HG02763 (cell line): ENCODE data around the gene LRWD1.

Source experiments
- ATAC-seq: cut with Tn5 transposase; IDR thresholded peaks from one replicate; pipeline ENCODE4 v1.9.1; 2021; ENCODE audit warnings: mild to moderate bottlenecking, moderate library complexity; ENCODE audit not compliant: unreplicated experiment

The LRWD1 gene

GRCh38 chr7:102464577-102465280 lies at the start of gene LRWD1, which contains the start of gene ALKBH4:
Gene LRWD1, plus strand, starts transcription at chr7:102464984. Its CDS starts 97 bp downstream, at chr7:102465081.
Gene ALKBH4, minus strand, starts transcription at chr7:102464863. Its CDS starts 27 bp downstream, at chr7:102464836.
- peak; percentile 92 for ATAC-seq

GRCh38 chr7:102415685-102416225 lies 49.0 kb upstream of the LRWD1 start:
- no peak for ATAC-seq

DNA sequence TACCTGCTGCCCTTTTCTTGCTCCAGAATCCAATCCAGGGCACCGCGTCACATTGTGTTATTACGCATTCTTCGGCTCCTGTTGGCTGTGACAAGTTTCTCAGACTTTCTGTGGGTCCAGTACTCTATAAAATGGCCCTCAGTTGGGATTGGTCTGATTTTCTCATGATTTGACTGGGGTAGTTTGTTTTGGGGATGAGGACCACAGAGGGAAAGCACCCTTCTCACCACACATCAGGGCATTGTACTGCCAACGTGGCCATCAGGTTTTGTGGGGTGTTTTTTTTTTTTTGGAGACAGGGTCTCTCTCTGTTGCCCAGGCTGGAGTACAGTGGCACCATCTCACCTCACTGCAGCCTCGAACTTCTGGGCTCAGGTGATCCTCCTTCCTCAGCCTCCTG lies 48.4 kb upstream of the LRWD1 start:
- no peak for ATAC-seq

GRCh38 chr7:102417105-102417504 lies 47.7 kb upstream of the LRWD1 start:
- ATAC-seq = no peak

DNA sequence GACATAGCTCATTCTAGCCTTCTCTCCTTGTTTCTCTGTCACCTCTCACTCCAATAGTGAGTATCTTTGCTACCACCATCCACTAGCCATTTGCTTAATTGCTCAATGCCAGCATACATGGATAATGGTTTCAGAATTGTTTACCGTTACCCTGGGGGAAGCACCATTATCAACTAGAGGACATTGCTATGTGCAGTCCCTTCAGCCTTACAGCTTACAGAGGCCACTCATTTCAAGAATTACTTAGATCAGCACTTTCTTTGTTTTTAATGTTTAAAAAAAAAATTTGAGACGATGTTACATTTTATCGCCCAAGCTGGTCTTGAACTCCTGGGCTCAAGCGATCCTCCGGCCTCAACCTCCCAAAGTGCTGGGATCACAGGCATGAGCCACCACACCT lies 46.2 kb upstream of the LRWD1 start:
- ATAC-seq = no peak

GRCh38 chr7:102421706-102422240 lies 43.0 kb upstream of the LRWD1 start:
- no peak for ATAC-seq

- ATAC-seq = no peak
These were observed 40.6 kb upstream of the LRWD1 start for GRCh38 chr7:102424129-102424551.

DNA sequence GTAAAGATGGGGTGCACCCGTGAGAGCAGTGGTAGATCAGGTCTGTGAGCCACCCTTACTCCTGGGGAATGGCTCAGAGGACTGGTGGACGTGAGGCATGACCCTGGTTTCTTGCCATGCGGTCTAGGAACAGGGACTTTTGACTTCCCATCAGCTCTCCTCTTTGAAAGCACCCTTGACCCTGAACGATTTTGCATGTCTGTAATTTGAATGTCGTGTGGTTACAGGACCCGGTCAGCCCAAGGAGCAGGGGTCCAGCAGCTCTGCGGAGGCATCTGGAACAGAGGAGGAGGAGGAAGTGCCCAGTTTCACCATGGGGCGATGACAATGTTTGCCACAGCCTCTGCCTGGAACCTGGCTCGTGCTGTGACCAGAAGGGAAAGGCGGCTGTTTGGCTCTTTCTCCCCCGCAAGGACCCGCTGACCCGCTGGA lies 40.0 kb upstream of the LRWD1 start:
- ATAC-seq = peak; percentile 33

DNA sequence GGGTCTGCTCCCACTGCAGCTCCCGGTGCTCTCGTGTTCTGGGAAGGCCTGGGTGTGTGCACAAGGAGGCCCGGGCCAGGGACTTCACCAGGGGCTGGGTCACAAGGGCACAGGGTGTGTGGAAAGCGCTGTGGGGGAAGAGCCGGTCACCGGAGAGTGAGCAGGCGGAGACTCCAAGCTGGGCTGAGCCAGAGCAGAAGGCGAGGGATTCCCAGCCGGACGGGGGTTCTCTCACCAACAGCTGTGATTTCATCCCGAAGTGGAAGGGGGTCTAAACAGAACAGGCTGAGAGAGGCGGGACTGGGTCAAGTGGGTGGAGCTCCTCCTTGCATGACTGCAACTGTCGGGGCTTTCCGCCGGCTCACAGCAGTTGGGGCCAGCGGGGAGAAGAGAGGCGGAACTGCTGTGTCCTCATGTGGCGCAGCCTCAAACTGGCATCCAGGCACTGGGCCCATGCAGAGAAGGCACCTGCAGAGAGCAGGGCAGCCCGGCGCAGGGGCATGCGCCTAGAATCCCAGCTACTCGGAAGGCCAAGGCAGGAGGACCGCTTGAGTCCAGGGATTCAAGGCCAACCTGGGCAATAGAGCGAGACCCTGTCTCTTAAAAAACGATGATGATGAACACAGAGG lies 39.0 kb upstream of the LRWD1 start:
- ATAC-seq = peak; percentile 60

GRCh38 chr7:102426268-102427018 lies 38.3 kb upstream of the LRWD1 start:
- peak; percentile 43 for ATAC-seq

DNA sequence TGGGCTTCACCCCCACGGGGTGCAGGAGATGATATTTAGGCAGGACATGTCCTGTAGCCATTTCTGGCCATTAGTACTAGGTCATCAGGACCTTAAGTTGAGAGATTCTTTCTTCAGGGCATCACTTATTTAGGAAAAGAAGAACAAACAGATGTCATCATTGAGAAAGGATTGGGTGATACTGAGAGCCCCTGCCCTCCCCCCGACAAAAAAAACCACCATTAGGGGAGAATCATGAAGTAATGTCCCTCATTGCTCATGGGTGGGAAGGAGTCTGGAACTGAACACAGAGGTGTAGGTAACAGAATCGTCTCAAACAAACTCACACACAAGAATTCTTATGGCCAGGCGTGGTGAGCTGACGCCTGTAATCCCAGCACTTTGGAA lies 37.8 kb upstream of the LRWD1 start:
- no peak for ATAC-seq

- ATAC-seq = no peak
These were observed 35.5 kb upstream of the LRWD1 start for GRCh38 chr7:102429141-102429899.

DNA sequence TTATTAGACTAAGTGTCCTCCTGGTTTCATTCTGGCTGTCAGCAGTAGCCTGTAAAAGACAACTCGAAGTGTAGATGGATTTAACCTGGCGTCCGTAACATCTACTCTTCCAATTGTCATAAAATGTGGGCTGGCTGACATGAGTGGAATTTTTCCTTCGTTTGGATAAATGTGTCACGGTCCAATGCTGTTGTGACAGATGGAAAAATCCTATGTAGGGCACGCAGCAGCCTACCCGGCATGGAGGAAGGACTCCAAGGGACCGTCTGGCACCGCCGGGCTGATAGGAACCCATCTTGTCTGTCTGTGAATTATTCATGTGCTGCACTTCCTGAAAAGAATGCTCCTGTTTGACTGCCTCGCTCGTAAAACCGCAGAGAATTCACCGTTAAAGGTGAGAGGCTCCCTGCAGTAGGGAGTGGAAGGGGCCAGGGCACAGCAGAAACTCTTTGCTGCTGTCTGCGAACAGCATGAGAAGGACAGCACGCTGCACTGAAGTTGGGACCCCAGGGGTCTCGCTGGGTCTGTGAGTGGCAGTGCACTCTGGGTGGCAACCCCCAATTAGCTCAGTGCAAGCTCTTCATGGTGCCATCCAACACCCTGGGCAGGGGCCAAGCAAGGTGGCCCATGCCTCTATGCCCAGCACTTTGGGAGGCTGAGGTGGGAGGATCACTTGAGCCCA lies 33.0 kb upstream of the LRWD1 start:
- ATAC-seq = no peak

DNA sequence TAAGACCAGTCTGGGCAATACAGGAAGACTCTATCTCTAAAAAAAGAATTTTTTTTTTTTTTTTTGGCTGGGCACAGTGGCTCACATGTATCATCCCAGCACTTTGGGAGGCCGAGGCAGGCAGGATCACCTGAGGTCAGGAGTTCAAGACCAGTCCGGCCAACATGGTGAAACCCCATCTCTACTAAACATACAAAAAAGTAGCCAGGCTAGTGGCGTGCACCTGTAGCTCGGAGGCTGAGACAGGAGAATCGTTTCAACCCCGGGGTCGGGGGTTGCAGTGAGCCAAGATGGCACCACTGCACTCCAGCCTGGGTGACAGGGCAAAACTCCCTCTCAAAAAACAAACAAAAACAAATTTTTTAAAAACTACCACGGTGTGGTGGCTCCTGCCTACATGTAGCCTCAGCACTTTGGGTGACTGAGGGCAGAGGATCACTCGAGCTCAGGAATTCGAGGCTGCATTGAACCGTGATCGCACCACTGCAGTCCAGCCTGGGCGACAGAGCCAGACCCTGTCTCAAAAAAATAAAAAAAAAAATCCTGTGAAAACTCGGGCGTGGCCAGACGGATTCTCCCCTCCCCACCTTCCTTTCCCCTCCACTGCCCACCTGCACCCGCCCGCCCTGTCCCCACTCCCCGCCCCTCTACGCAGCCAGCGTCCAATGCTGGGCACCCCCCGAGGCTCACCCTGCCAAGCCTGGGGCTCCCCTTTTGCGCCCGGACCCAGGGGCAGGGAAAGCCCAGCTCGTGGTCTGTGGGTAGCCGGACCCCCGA lies 32.2 kb upstream of the LRWD1 start:
- peak; percentile 19 for ATAC-seq

DNA sequence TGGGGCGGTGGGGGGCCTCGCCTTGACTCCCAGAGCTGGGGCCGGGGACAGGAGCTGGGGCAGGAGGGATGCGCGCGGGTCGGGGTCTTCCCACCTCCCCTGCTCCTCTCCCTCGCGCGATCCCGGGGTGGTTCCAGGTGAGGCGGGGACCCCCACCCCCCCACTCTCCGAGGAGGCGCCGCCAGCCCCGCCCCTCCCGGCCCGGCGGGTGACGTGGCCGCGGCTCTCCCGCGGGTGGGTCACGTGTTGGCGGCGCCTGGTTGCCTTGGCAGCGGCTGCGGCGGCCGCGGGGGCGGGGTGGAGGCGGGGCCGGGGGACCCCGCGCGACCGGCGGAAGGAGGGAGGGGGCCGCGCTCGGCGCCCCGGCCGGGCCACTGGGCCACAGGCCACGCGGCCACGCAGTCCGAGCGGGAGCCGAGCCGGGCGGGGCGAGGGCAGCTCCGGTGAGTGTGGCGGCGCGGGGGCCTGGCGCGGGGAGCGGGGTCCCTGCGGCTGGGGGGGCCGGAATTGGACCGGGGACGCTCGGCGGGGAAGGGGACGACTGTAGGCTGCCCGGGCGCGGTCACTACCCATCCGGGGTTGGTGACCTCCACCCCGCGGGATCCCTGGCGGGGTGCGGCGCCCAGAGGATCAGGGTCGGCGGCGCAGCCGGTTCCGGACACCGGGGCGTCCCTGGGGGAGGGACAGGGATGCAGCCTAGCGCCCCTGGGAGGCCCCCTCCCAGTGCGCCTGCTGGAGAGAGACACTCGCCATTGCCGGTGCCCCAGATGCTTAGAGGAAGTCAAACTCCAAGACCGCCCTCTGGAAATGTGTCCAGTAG lies 31.4 kb upstream of the LRWD1 start, which contains the start of gene ORAI2:
ORAI2 (plus strand) TSS at position 357 of the 820 bp plus-strand sequence. CDS start 5,382 bp downstream, outside the sequence.
- peak; percentile 61 for ATAC-seq

DNA sequence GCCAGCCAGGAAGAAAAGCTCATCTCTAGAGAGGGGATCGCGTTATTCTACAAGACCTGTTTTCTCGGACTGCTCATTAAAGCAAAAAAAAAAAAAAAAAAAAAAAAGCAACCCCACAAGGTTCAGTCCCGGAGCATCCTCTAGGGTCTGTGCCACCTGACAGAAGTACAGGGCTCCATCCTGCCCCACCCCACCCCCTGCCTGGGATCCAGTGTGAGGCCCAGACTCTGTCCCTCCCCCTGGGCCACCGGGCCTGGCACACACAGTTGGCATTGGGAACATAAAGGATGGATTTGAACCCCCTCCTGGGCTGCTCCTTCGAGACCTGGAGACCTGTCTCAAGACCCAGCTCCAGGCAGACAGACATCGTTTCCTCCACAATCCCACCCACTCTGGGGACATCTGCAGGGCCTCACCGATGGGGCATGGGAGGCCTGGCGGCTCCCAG lies 30.7 kb upstream of the LRWD1 start:
- no peak for ATAC-seq

- no peak for ATAC-seq
These were observed 28.7 kb upstream of the LRWD1 start for GRCh38 chr7:102436118-102436517.
